WTC11 (cell line): ENCODE data around the gene CCDC137. TPM values are rescaled to one million over a fixed set of nuclear protein-coding genes. Genes with fewer than 3 reads are reported as not detected.

Source experiments
- ATAC-seq: fragments of 200-7000 bp; cut with Tn5 transposase; 2 replicates; pipeline ENCODE4 v1.10.0; 2021; ENCODE audit warnings: mild to moderate bottlenecking, moderate library complexity
- CTCF ChIA-PET: fragments of 300-600 bp; sonication (Branson Sonifier 250); formaldehyde crosslinking; loops from one replicate; lab custom pipeline; 2021; ENCODE audit warnings: antibody characterized with exemption; lab: Charles Lee
- POLR2A ChIA-PET: fragments of 350-600 bp; sonication (Branson Sonifier 250); formaldehyde crosslinking; loops from one replicate; lab custom pipeline; 2021; ENCODE audit warnings: antibody characterized with exemption; lab: Charles Lee
- DNase-seq: peaks from one replicate; pipeline ENCODE4 v3.0.0; 2021; ENCODE audit warnings: low spot score
- H3K27ac Mint-ChIP-seq: 2 replicates; pipeline ENCODE4 v1.8.0; 2021; ENCODE audit warnings: mixed read lengths
- H3K27me3 Mint-ChIP-seq: 2 replicates; pipeline ENCODE4 v1.8.0; 2021; ENCODE audit warnings: low read depth, mild to moderate bottlenecking, moderate library complexity, mixed read lengths
- H3K36me3 Mint-ChIP-seq: 2 replicates; pipeline ENCODE4 v1.8.0; 2021; ENCODE audit warnings: mixed read lengths
- H3K4me1 Mint-ChIP-seq: 2 replicates; pipeline ENCODE4 v1.8.0; 2022; ENCODE audit warnings: mixed read lengths
- H3K4me3 Mint-ChIP-seq: 2 replicates; pipeline ENCODE4 v1.8.0; 2021; ENCODE audit warnings: mild to moderate bottlenecking, moderate library complexity, mixed read lengths
- H3K9me3 Mint-ChIP-seq: 2 replicates; pipeline ENCODE4 v1.8.0; 2021; ENCODE audit warnings: mixed read lengths
- CREB1 ChIP-seq: sonication (generic); formaldehyde crosslinking; IDR thresholded peaks from 2 replicates; pipeline ENCODE4 v1.8.0; 2023; ENCODE audit warnings: mild to moderate bottlenecking, missing genetic modification reagents
- EMX1 ChIP-seq: fragments of 250-450 bp; sonication (Bioruptor Pico); IDR thresholded peaks from 2 replicates; pipeline ENCODE4 v1.8.0; 2021; ENCODE audit warnings: mild to moderate bottlenecking
- ETV6 ChIP-seq: sonication (generic); formaldehyde crosslinking; IDR thresholded peaks from 2 replicates; pipeline ENCODE4 v1.8.1; 2022; ENCODE audit warnings: mild to moderate bottlenecking, missing genetic modification reagents
- FOXP4 ChIP-seq: sonication (generic); formaldehyde crosslinking; IDR thresholded peaks from 2 replicates; pipeline ENCODE4 v1.8.0; 2022; ENCODE audit warnings: mild to moderate bottlenecking, missing genetic modification reagents
- GABPB1 ChIP-seq: sonication (generic); formaldehyde crosslinking; IDR thresholded peaks from 2 replicates; pipeline ENCODE4 v1.8.1; 2023; ENCODE audit warnings: mild to moderate bottlenecking, missing genetic modification reagents
- JUN ChIP-seq: sonication (generic); formaldehyde crosslinking; IDR thresholded peaks from 2 replicates; pipeline ENCODE4 v1.8.0; 2023; ENCODE audit warnings: mild to moderate bottlenecking, missing genetic modification reagents
- NR1H2 ChIP-seq: sonication (generic); formaldehyde crosslinking; IDR thresholded peaks from 2 replicates; pipeline ENCODE4 v1.9.0; 2021; ENCODE audit warnings: mild to moderate bottlenecking, moderate library complexity, missing genetic modification reagents
- PRRX2 ChIP-seq: fragments of 250-450 bp; sonication (Bioruptor Pico); IDR thresholded peaks from 2 replicates; pipeline ENCODE4 v1.8.0; 2021; ENCODE audit warnings: mild to moderate bottlenecking
- USF1 ChIP-seq: sonication (generic); formaldehyde crosslinking; IDR thresholded peaks from 2 replicates; pipeline ENCODE4 v1.8.0; 2022; ENCODE audit warnings: mild to moderate bottlenecking, missing genetic modification reagents
- ZNF281 ChIP-seq: sonication (generic); formaldehyde crosslinking; IDR thresholded peaks from 2 replicates; pipeline ENCODE4 v1.8.0; 2023; ENCODE audit warnings: mild to moderate bottlenecking, missing genetic modification reagents
- ZNF423 ChIP-seq: fragments of 250-450 bp; sonication (Bioruptor Pico); IDR thresholded peaks from 2 replicates; pipeline ENCODE4 v2.1.2; 2022; ENCODE audit warnings: mild to moderate bottlenecking, moderate library complexity
- total RNA-seq: library from RNA; stranded (reverse); gene quantifications from 3 replicates; pipeline ENCODE4 v1.2.3, GENCODE V29; 2021
- TF ChIP-seq, protein P1 (sequence below): sonication (generic); formaldehyde crosslinking; IDR thresholded peaks from 2 replicates; pipeline ENCODE4 v1.8.0; 2022; ENCODE audit warnings: missing genetic modification reagents
- TF ChIP-seq, protein P2 (sequence below): sonication (generic); formaldehyde crosslinking; IDR thresholded peaks from 2 replicates; pipeline ENCODE4 v1.8.1; 2022; ENCODE audit warnings: missing genetic modification reagents, borderline replicate concordance
- TF ChIP-seq, protein P3 (sequence below): fragments of 250-450 bp; sonication (Bioruptor Pico); IDR thresholded peaks from 2 replicates; pipeline ENCODE4 v1.9.0; 2021; ENCODE audit warnings: moderate library complexity, mild to moderate bottlenecking, inconsistent platforms, borderline replicate concordance
- TF ChIP-seq, protein P4 (sequence below): sonication (generic); formaldehyde crosslinking; conservative IDR thresholded peaks from 2 replicates; pipeline ENCODE4 v1.8.1; 2023; ENCODE audit warnings: mild to moderate bottlenecking, low read depth, missing genetic modification reagents, moderate library complexity

The CCDC137 gene
- total RNA-seq, 1 experiment from 2014 or later: 36.8 TPM

DNA sequence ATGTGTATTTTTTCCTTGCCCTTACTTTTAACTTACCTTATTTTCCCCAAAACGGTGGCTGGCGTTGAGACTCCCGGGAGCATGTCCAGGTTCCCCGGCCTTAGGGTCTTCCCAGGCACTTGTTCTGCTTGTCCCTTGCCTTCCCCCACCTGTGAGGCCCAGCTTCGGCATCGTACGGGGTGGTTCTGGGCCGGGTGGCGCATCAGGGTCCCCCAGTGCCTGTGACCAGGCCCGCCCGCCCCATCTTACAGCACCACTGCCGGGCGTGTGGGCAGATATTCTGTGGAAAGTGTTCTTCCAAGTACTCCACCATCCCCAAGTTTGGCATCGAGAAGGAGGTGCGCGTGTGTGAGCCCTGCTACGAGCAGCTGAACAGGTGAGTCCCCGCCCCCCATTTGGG, 24.7 kb downstream of the CCDC137 start:
- POLR2A ChIA-PET: no interaction called here
- TF ChIP-seq ETV6 (CRISPR knock-in tag) (no peak), EMX1 (CRISPR knock-in tag) (no peak), CREB1 (CRISPR knock-in tag) (no peak), FOXP4 (CRISPR knock-in tag) (no peak), GABPB1 (no peak), USF1 (CRISPR knock-in tag) (no peak)
- TF ChIP-seq, protein P1, sequence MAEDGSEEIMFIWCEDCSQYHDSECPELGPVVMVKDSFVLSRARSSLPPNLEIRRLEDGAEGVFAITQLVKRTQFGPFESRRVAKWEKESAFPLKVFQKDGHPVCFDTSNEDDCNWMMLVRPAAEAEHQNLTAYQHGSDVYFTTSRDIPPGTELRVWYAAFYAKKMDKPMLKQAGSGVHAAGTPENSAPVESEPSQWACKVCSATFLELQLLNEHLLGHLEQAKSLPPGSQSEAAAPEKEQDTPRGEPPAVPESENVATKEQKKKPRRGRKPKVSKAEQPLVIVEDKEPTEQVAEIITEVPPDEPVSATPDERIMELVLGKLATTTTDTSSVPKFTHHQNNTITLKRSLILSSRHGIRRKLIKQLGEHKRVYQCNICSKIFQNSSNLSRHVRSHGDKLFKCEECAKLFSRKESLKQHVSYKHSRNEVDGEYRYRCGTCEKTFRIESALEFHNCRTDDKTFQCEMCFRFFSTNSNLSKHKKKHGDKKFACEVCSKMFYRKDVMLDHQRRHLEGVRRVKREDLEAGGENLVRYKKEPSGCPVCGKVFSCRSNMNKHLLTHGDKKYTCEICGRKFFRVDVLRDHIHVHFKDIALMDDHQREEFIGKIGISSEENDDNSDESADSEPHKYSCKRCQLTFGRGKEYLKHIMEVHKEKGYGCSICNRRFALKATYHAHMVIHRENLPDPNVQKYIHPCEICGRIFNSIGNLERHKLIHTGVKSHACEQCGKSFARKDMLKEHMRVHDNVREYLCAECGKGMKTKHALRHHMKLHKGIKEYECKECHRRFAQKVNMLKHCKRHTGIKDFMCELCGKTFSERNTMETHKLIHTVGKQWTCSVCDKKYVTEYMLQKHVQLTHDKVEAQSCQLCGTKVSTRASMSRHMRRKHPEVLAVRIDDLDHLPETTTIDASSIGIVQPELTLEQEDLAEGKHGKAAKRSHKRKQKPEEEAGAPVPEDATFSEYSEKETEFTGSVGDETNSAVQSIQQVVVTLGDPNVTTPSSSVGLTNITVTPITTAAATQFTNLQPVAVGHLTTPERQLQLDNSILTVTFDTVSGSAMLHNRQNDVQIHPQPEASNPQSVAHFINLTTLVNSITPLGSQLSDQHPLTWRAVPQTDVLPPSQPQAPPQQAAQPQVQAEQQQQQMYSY (CRISPR knock-in tag): no peak
- TF ChIP-seq, protein P2, sequence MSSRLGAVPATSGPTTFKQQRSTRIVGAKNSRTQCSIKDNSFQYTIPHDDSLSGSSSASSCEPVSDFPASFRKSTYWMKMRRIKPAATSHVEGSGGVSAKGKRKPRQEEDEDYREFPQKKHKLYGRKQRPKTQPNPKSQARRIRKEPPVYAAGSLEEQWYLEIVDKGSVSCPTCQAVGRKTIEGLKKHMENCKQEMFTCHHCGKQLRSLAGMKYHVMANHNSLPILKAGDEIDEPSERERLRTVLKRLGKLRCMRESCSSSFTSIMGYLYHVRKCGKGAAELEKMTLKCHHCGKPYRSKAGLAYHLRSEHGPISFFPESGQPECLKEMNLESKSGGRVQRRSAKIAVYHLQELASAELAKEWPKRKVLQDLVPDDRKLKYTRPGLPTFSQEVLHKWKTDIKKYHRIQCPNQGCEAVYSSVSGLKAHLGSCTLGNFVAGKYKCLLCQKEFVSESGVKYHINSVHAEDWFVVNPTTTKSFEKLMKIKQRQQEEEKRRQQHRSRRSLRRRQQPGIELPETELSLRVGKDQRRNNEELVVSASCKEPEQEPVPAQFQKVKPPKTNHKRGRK (CRISPR knock-in tag): no peak
- TF ChIP-seq, all 79 proteins: peak for 0
- CTCF ChIA-PET: no interaction called here
- Mint-ChIP-seq H3K4me3 (no peak overlapping the region), H3K4me1 (no peaks in the 10 kb centered on the region), H3K9me3 (no peaks in the 10 kb centered on the region), H3K27me3 (no peaks in the 10 kb centered on the region), H3K27ac (no peak overlapping the region), H3K36me3 (peaks cover 31% of the 10 kb centered on the region)
- no peak for DNase-seq
- no peak for ATAC-seq

GRCh38 chr17:81691608-81692007, 25.1 kb downstream of the CCDC137 start:
- DNase-seq (no peak), ATAC-seq (no peak)
- H3K27me3 Mint-ChIP-seq: no peaks in the 10 kb centered on the region
- no peaks in the 10 kb centered on the region for H3K9me3 Mint-ChIP-seq
- POLR2A ChIA-PET: no interaction called here
- no peaks in the 10 kb centered on the region for H3K4me1 Mint-ChIP-seq
- no peak for TF ChIP-seq NR1H2 (CRISPR knock-in tag)
- TF ChIP-seq, protein P3, sequence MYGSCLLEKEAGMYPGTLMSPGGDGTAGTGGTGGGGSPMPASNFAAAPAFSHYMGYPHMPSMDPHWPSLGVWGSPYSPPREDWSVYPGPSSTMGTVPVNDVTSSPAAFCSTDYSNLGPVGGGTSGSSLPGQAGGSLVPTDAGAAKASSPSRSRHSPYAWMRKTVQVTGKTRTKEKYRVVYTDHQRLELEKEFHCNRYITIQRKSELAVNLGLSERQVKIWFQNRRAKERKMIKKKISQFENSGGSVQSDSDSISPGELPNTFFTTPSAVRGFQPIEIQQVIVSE (CRISPR knock-in tag): no peak
- no peak for TF ChIP-seq JUN (CRISPR knock-in tag)
- no peak for TF ChIP-seq ZNF281 (CRISPR knock-in tag)
- no peak for TF ChIP-seq USF1 (CRISPR knock-in tag)
- TF ChIP-seq EMX1 (CRISPR knock-in tag): no peak
- TF ChIP-seq PRRX2 (CRISPR knock-in tag): no peak
- TF ChIP-seq, protein P4, sequence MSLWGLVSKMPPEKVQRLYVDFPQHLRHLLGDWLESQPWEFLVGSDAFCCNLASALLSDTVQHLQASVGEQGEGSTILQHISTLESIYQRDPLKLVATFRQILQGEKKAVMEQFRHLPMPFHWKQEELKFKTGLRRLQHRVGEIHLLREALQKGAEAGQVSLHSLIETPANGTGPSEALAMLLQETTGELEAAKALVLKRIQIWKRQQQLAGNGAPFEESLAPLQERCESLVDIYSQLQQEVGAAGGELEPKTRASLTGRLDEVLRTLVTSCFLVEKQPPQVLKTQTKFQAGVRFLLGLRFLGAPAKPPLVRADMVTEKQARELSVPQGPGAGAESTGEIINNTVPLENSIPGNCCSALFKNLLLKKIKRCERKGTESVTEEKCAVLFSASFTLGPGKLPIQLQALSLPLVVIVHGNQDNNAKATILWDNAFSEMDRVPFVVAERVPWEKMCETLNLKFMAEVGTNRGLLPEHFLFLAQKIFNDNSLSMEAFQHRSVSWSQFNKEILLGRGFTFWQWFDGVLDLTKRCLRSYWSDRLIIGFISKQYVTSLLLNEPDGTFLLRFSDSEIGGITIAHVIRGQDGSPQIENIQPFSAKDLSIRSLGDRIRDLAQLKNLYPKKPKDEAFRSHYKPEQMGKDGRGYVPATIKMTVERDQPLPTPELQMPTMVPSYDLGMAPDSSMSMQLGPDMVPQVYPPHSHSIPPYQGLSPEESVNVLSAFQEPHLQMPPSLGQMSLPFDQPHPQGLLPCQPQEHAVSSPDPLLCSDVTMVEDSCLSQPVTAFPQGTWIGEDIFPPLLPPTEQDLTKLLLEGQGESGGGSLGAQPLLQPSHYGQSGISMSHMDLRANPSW: no peak
- TF ChIP-seq ZNF423 (CRISPR knock-in tag): no peak
- TF ChIP-seq CREB1 (CRISPR knock-in tag): no peak
- CTCF ChIA-PET: no interaction called here
- no peak overlapping the region for H3K4me3 Mint-ChIP-seq
- H3K36me3 Mint-ChIP-seq: peaks cover 28% of the 10 kb centered on the region
- H3K27ac Mint-ChIP-seq: no peak overlapping the region
